IMR-90 (cell line): ENCODE measurements around the gene ADD3. TPM values are rescaled to one million over a fixed set of nuclear protein-coding genes. Genes with fewer than 3 reads are reported as not detected.
A peak's percentile ranks its signal among the peaks of the same experiment; 100 is the strongest.

ENCODE experiments used
- ATAC-seq: fragments of 200-7000 bp; cut with Tn5 transposase; 2 replicates; pipeline ENCODE4 v1.9.1; 2020; ENCODE audit warnings: low read depth, mild to moderate bottlenecking, moderate library complexity
- BruUV-seq: library from RNA; stranded (reverse); fragments of 400-500 nt; replicated peaks from 2 replicates; lab custom pipeline; 2021; lab: Mats Ljungman, UMichigan
- CTCF ChIA-PET: fragments of 300-600 bp; formaldehyde crosslinking; extraction: SDS; loops from one replicate; lab custom pipeline; 2021; ENCODE audit warnings: antibody characterized with exemption; lab: Yijun Ruan, JAX
- POLR2A ChIA-PET: fragments of 300-600 bp; sonication (Branson Sonifier 250); formaldehyde crosslinking; loops from one replicate; lab custom pipeline; 2022; ENCODE audit warnings: antibody characterized with exemption; ENCODE audit not compliant: unreplicated experiment; lab: Charles Lee
- DNase-seq: peaks from one replicate; pipeline ENCODE4 v3.0.0; 2013
- H2AFZ ChIP-seq: replicated peaks from 2 replicates; pipeline ENCODE3; 2013; ENCODE audit warnings: low read length, mild to moderate bottlenecking; ENCODE audit not compliant: poor library complexity
- H2AK5ac ChIP-seq: 2 replicates; pipeline ENCODE4 v1.6.1; 2013; ENCODE audit warnings: low read depth, low read length, inconsistent platforms
- H2AK9ac ChIP-seq: replicated peaks from 2 replicates; pipeline ENCODE3; 2013; ENCODE audit warnings: mild to moderate bottlenecking, low read depth, low read length, moderate library complexity; ENCODE audit not compliant: poor library complexity
- H2BK120ac ChIP-seq: 2 replicates; pipeline ENCODE4 v1.6.1; 2013; ENCODE audit warnings: low read depth, low read length, inconsistent platforms
- H2BK15ac ChIP-seq: 3 replicates; pipeline ENCODE4 v1.6.1; 2013; ENCODE audit warnings: low read depth, low read length, inconsistent platforms
- H2BK20ac ChIP-seq: 2 replicates; pipeline ENCODE4 v1.6.1; 2013; ENCODE audit warnings: low read depth, mild to moderate bottlenecking, inconsistent platforms, low read length, moderate library complexity
- H2BK5ac ChIP-seq: 2 replicates; pipeline ENCODE4 v1.6.1; 2013; ENCODE audit warnings: mild to moderate bottlenecking, low read depth, low read length, inconsistent platforms; ENCODE audit not compliant: poor library complexity, severe bottlenecking
- H3K14ac ChIP-seq: replicated peaks from 2 replicates; pipeline ENCODE4 v1.6.1; 2013; ENCODE audit warnings: low read depth, low read length, inconsistent platforms
- H3K18ac ChIP-seq: 2 replicates; pipeline ENCODE4 v1.6.1; 2013; ENCODE audit warnings: low read depth, low read length, control low read depth
- H3K23ac ChIP-seq: 2 replicates; pipeline ENCODE4 v1.6.1; 2013; ENCODE audit warnings: low read depth, low read length, inconsistent platforms
- H3K27ac ChIP-seq: 2 replicates; pipeline ENCODE4 v1.5.1; 2013; ENCODE audit warnings: mild to moderate bottlenecking, control low read depth, low read length; ENCODE audit not compliant: insufficient read depth
- H3K27me3 ChIP-seq: 2 replicates; pipeline ENCODE4 v1.6.1; 2013; ENCODE audit warnings: low read length; ENCODE audit not compliant: control insufficient read depth, insufficient read depth
- H3K36me3 ChIP-seq: 2 replicates; pipeline ENCODE4 v1.6.1; 2013; ENCODE audit warnings: low read length, mixed read lengths; ENCODE audit not compliant: control insufficient read depth, insufficient read depth
- H3K4ac ChIP-seq: 2 replicates; pipeline ENCODE4 v1.6.1; 2013; ENCODE audit warnings: low read depth, low read length, inconsistent platforms
- H3K4me1 ChIP-seq: 2 replicates; pipeline ENCODE4 v1.6.1; 2013; ENCODE audit warnings: low read length, mixed read lengths; ENCODE audit not compliant: control insufficient read depth, insufficient read depth
- H3K4me2 ChIP-seq: 2 replicates; pipeline ENCODE4 v1.6.1; 2013; ENCODE audit warnings: low read depth, mild to moderate bottlenecking, control low read depth, low read length, moderate library complexity
- H3K4me3 ChIP-seq: 2 replicates; pipeline ENCODE4 v1.5.1; 2013; ENCODE audit warnings: low read depth, mild to moderate bottlenecking, control low read depth, low read length, moderate library complexity; ENCODE audit not compliant: insufficient read depth
- H3K56ac ChIP-seq: 2 replicates; pipeline ENCODE4 v1.6.1; 2013; ENCODE audit warnings: low read length, inconsistent platforms; ENCODE audit not compliant: insufficient read depth; ENCODE audit errors: extremely low read depth
- H3K79me1 ChIP-seq, 2 experiments: 2 replicates each; pipeline ENCODE4 v1.6.1; 2013; ENCODE audit warnings: low read length in 2 of 2, inconsistent platforms in 1 of 2, low read depth in 1 of 2
- H3K9ac ChIP-seq: 2 replicates; pipeline ENCODE4 v1.6.1; 2013; ENCODE audit warnings: low read depth, low read length, control low read depth
- H3K9me1 ChIP-seq: 2 replicates; pipeline ENCODE4 v1.6.1; 2013; ENCODE audit warnings: low read length, inconsistent platforms; ENCODE audit not compliant: insufficient read depth
- H3K9me3 ChIP-seq: 2 replicates; pipeline ENCODE4 v1.6.1; 2013; ENCODE audit warnings: low read length; ENCODE audit not compliant: control insufficient read depth, insufficient read depth
- H4K20me1 ChIP-seq: 2 replicates; pipeline ENCODE4 v1.6.1; 2013; ENCODE audit warnings: low read length, inconsistent platforms; ENCODE audit not compliant: insufficient read depth
- H4K5ac ChIP-seq: 2 replicates; pipeline ENCODE4 v1.6.1; 2013; ENCODE audit warnings: mild to moderate bottlenecking, low read depth, low read length, control low read depth
- H4K8ac ChIP-seq, 2 experiments: 2 replicates each; pipeline ENCODE4 v1.6.1; 2013; ENCODE audit warnings: low read depth in 2 of 2, low read length in 2 of 2, control low read depth in 1 of 2, inconsistent platforms in 1 of 2
- H4K91ac ChIP-seq: 2 replicates; pipeline ENCODE4 v1.6.1; 2013; ENCODE audit warnings: low read depth, low read length, inconsistent platforms; ENCODE audit not compliant: insufficient read depth
- CHD1 ChIP-seq: IDR thresholded peaks from 2 replicates; pipeline ENCODE4 v1.6.1; 2012; ENCODE audit warnings: low read depth, low read length, improper control_type of control experiment
- CTCF ChIP-seq: conservative IDR thresholded peaks from 2 replicates; pipeline ENCODE4 v1.5.1; 2012; ENCODE audit warnings: mild to moderate bottlenecking, low read depth, low read length, improper control_type of control experiment
- ELK1 ChIP-seq: fragments of 150-350 bp; IDR thresholded peaks from 2 replicates; pipeline ENCODE4 v1.6.1; 2016; ENCODE audit warnings: low read depth, mild to moderate bottlenecking, low read length, moderate library complexity, borderline replicate concordance
- FOS ChIP-seq: fragments of 150-350 bp; IDR thresholded peaks from 2 replicates; pipeline ENCODE4 v1.6.1; 2016; ENCODE audit warnings: low read depth, low read length
- MAFK ChIP-seq: IDR thresholded peaks from 2 replicates; pipeline ENCODE4 v1.6.1; 2012; ENCODE audit warnings: low read depth, low read length, improper control_type of control experiment
- MXI1 ChIP-seq: IDR thresholded peaks from 2 replicates; pipeline ENCODE4 v1.6.1; 2012; ENCODE audit warnings: low read depth, mild to moderate bottlenecking, low read length, moderate library complexity, borderline replicate concordance
- POLR2A ChIP-seq: IDR thresholded peaks from 2 replicates; pipeline ENCODE4 v1.6.1; 2012; ENCODE audit warnings: mild to moderate bottlenecking, low read depth, low read length
- RAD21 ChIP-seq: IDR thresholded peaks from 2 replicates; pipeline ENCODE4 v1.6.1; 2012; ENCODE audit warnings: low read length, improper control_type of control experiment
- SMC3 ChIP-seq: fragments of 150-350 bp; IDR thresholded peaks from 2 replicates; pipeline ENCODE4 v1.6.1; 2016; ENCODE audit warnings: low read depth, mild to moderate bottlenecking, antibody characterized with exemption, low read length, moderate library complexity
- USF2 ChIP-seq: fragments of 150-350 bp; IDR thresholded peaks from 2 replicates; pipeline ENCODE4 v1.6.1; 2017; ENCODE audit warnings: mild to moderate bottlenecking, antibody characterized with exemption, low read length, low read depth
- WGBS, 2 experiments: methylation state at CpG; one replicate each; pipeline versions ENCODE4 v1.1.5 to v1.1.7; 2013; ENCODE audit warnings: missing lambda C conversion rate in 2 of 2; ENCODE audit not compliant: insufficient read length in 1 of 2; ENCODE audit errors: extremely low coverage in 2 of 2; 5-methylcytosine and 5-hydroxymethylcytosine counted together
- dilution Hi-C: fragments of 300-500 bp; cut with HindIII; formaldehyde crosslinking; loops from one replicate; pipeline ENCODE4 v1.14.3; 2018; ENCODE audit warnings: low sequenced_read_pairs; ENCODE audit not compliant: unreplicated experiment
- in situ Hi-C: fragments of 300-500 bp; cut with MboI; formaldehyde crosslinking; loops from 3 replicates; pipeline ENCODE4 v1.14.3; 2019; ENCODE audit warnings: low sequenced_read_pairs, inconsistent platforms, mixed read lengths
- intact Hi-C: fragments of 100-400 bp; cut with micrococcal nuclease; formaldehyde crosslinking; loops from 2 replicates; pipeline ENCODE4 v1.10.0; 2022
- polyA plus RNA-seq, 3 experiments: library from polyadenylated mRNA; depleted of rRNA; stranded (reverse); fragments of >200 nt; gene quantifications; 2 replicates each; pipeline ENCODE4 v1.2.3, GENCODE V29; 2012; ENCODE audit warnings: low replicate concordance in 1 of 3
- total RNA-seq: library from RNA; depleted of rRNA; stranded (reverse); fragments of >200 nt; gene quantifications from 2 replicates; pipeline ENCODE4 v1.2.3, GENCODE V29; 2012

Gene ADD3
- total and polyA plus RNA-seq, 2 of the 4 experiments (the other 2 are of a cell fraction) = 138 to 212 TPM

GRCh38 chr10:109974504-109975191, 33.1 kb upstream of the ADD3 start:
- in situ Hi-C loops = no loop called here
- Histone ChIP-seq H3K56ac (no peak overlapping the region), H4K91ac (no peak overlapping the region), H4K8ac (no peak overlapping the region), H3K4me3 (no peak overlapping the region), H3K18ac (no peak overlapping the region), H3K14ac (no peak overlapping the region), H3K23ac (no peak overlapping the region), H3K27me3 (no peaks in the 10 kb centered on the region), H2AK5ac (no peak overlapping the region), H4K5ac (no peak overlapping the region), H3K9ac (no peak overlapping the region), H2BK15ac (no peak overlapping the region), H3K27ac (no peak overlapping the region), H2BK120ac (no peak overlapping the region), H2AFZ (no peak overlapping the region), H3K4me1 (peaks cover 7% of the 10 kb centered on the region), H3K9me1 (peaks cover 5% of the 10 kb centered on the region; the same call in 1 of the 2 replicates), H3K4ac (no peak overlapping the region), H3K79me1 (no peaks in the 10 kb centered on the region), H4K20me1 (no peaks in the 10 kb centered on the region), H2BK20ac (no peak overlapping the region), H3K4me2 (no peak overlapping the region), H2AK9ac (no peak overlapping the region), H2BK5ac (no peak overlapping the region), H3K9me3 (no peaks in the 10 kb centered on the region), H3K36me3 (no peaks in the 10 kb centered on the region)
- POLR2A ChIA-PET = no interaction called here
- ATAC-seq (no peak), DNase-seq (peak; percentile 22)
- dilution Hi-C loops = no loop called here
- CTCF ChIA-PET = interaction anchor here (0.6 kb wide), 3 partner anchors 27 to 76 kb away, joined by 4 to 5 read pairs (median 5); no protein-coding TSS in a partner anchor
- WGBS, 2 experiments = 58% methylated on average over 2 of the region's 9 CpGs; no CpG with 5 or more reads in 1 of the 2 experiments
- no TSS peak for BruUV-seq
- TF ChIP-seq MXI1 (no peak), RAD21 (no peak), CTCF (no peak), MAFK (no peak), ELK1 (no peak), SMC3 (no peak), CHD1 (no peak), POLR2A (no peak), USF2 (no peak), FOS (no peak)
- intact Hi-C loops = no loop called here
